ENCODE data around the gene NCOA7. TPM values are rescaled to one million over a fixed set of nuclear protein-coding genes. Genes with fewer than 3 reads are reported as not detected.

NCOA7 gene
- total RNA-seq, 1 experiment from 2014 or later, result 33.4 TPM

GRCh38 chr6:125814481-125814880, 23.7 kb downstream of the NCOA7 start:
- DNase-seq (ENCODE audit: low spot score), result no peak

DNA sequence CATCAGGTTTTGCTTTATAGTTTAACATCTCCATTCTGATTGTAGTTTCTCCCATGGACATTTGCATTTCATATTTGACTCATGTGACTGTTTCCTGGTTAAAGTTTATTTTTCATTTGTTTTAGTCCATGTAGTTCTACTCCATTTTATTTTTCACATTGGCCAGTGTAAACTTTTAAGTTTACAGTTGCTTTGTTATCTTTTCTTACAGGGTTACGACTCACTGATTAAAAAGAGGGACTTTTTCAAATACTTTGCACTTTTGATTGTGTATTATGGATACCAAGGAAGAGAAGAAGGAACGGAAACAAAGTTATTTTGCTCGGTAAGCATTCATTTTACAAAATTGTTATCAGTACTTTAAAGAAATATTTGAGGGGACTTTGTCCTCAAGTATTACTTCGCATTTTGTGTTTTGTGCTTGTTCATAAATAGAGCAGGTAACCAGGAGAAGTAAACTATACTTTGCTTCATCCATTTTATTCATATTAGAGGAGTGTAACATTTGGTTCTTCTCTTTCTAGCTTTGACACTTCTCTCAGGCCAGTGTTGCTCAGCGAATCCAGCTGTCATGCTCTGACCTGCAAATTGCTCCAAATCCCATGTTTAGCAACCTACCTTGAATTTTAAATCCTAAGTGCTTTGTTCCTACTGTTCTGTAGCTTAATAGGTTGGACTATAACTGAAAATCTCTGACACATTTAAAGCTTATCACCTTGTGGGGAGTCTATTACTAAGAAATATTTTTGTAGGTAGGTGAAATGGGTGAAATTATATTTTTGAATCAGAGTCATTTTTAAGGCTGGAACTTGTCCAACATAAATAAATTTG, 24.5 kb downstream of the NCOA7 start:
- DNase-seq (ENCODE audit: low spot score), result no peak

DNA sequence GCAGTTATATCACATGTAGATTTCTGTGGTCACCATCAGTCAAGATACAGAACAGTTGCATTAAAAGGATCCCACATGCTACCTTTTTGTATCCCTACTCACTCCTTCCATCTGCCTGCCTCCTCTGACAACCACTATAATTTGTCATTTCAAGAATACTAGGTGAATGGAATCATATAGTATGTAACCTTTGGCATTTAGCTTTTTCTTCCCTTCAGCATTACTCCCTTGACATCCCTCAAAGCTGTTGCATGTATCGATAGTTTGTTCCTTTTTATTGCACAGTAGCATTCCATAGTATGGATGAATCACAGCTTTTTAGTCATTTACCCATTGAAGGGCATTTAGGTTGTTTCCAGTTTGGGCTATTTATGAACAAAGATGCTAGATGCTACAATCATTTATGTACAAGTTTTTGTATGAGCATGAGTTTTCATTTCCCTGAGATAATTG, 26.1 kb downstream of the NCOA7 start:
- no peak for DNase-seq (ENCODE audit: low spot score)

DNA sequence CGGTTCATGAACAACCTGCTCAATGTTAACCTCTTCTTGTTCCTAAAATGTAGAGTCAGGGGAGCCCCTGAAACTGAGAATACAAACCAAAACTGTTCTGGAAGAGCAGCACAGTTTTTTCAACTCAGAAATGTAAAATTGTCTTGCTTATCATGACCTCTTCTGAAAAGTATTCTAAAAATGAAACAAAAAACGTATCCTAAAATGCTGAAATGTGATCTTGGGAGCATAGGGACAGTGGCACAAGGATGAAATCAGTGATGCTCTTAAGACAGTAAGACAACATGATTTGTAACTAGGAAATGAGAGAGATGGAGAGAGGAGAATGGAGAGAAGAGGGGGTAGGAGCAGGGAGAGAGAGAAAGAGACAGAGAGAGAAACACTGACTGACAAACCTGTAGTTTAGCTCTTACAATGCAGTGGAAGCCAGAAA, 27.5 kb downstream of the NCOA7 start:
- no peak for DNase-seq (ENCODE audit: low spot score)

DNA sequence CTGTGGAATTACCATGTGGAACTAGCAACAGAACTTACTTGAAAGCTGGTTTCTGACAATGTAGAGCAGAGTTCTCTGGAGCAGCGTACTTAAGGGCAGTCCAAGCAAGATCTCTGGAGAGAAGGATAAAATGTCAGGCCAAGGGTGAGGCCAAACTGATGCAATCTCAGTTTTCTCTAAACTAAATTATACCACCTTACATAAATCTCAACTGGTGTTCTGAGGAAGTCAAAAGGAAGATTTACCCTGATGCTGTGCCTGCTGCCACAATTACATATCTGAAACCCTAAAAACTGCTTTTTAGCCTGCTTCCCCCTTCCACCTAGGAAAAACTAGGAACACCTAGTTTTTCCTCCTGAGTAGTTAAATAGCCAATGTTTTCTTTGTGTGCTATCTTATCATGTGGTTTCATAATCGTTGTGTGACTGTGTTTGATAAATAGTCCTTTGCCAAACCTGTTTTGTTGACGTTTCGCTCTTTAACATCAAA, 28.1 kb downstream of the NCOA7 start:
- DNase-seq (ENCODE audit: low spot score), result no peak

- DNase-seq (ENCODE audit: low spot score), result no peak
Measured at GRCh38 chr6:125819535-125820326, 29.0 kb downstream of the NCOA7 start.

GRCh38 chr6:125821825-125822281, 31.1 kb downstream of the NCOA7 start:
- no peak for DNase-seq (ENCODE audit: low spot score)

DNA sequence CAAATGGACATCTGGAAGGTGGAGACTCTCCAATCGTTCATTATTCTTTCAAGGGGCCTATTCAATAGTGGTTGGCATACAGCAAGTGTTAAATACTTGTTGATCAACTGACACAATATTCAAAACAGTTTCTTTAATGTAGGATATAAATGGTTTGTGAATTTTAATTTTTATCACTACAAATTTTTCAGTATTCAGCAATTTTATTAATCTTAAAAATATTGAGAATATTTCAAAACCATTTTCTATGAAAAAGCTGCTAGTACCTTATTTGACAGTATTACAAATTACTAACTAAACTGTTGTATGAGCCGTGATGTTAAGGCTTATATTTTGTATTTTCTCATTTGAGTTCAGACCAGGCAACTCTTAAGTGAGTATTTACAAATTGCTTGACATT, 32.4 kb downstream of the NCOA7 start:
- no peak for DNase-seq (ENCODE audit: low spot score)

- no peak for DNase-seq (ENCODE audit: low spot score)
Measured at GRCh38 chr6:125824946-125825771, 34.4 kb downstream of the NCOA7 start.

- DNase-seq (ENCODE audit: low spot score), result no peak
Measured at GRCh38 chr6:125826695-125827463, 36.1 kb downstream of the NCOA7 start.

DNA sequence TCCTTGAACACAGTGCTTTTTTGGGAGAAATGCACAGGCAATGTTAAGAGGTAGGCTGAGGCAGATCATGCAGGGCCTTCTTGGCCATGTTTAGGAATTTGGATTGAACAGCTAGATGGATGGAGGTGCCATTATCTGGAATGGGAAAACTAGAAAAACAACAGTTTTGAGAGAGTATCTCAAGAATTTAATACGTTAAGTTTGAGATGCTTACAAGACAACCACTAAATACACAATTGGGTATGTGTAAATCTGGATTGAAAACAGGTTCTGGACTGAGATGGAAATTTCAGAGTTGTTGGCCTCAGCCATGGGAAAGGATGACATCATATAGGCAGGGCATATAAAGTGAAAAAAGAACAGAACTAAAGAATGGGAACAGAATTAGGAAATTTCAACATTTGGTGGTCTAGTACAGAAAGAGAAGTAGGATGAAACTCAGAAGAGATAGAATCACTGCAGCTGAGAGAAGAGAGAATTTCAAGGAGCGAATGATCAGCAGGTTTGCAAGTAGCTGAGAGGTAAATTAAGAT, 37.1 kb downstream of the NCOA7 start:
- no peak for DNase-seq (ENCODE audit: low spot score)

DNA sequence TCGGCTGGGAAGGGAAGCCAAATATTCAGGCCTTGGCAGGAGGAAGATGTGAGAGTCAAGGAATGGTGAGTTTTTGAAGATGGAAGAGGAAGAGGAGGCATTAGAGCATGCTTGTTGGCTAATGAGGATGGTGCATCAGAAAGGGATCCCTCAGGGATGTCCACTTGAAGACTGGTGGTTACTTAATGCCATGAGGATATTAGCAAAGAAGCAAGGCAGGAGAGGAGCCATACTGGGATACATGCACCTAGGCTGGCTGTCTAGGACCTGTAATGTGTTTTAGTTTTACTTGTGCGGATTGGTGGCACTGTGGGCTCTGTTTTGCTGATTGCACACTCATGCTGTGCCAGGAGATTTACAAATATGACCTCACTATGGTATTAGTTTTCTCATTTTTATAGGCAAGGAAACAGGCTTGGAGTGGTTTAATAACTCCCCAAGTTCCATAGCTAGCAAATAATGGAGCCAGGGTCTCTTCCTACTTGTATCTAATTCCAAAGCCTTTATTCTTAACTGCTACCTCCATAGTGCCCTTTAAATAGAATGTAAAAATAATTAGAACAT, 37.8 kb downstream of the NCOA7 start:
- no peak for DNase-seq (ENCODE audit: low spot score)

DNA sequence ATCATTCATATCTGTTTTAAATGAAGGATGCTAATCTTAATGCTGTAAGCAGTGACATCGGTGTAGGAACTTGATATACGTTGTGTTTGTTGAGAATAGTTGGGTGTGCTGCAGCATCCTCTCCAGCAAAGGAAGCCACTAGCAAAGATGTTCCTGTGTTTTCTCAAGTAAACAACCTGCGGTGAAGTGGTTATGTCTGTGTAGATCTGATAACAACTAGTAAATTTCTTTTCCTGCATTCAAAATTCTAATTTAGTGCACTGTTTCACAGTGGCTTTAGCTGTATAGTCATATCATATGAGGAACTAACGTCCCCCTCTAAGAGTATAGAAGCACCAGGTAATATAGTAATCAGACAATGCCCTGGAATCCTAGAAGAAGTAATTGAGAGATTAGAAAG, 38.7 kb downstream of the NCOA7 start:
- DNase-seq (ENCODE audit: low spot score), result no peak

- no peak for DNase-seq (ENCODE audit: low spot score)
Measured at GRCh38 chr6:125831659-125832058, 40.9 kb downstream of the NCOA7 start.

DNA sequence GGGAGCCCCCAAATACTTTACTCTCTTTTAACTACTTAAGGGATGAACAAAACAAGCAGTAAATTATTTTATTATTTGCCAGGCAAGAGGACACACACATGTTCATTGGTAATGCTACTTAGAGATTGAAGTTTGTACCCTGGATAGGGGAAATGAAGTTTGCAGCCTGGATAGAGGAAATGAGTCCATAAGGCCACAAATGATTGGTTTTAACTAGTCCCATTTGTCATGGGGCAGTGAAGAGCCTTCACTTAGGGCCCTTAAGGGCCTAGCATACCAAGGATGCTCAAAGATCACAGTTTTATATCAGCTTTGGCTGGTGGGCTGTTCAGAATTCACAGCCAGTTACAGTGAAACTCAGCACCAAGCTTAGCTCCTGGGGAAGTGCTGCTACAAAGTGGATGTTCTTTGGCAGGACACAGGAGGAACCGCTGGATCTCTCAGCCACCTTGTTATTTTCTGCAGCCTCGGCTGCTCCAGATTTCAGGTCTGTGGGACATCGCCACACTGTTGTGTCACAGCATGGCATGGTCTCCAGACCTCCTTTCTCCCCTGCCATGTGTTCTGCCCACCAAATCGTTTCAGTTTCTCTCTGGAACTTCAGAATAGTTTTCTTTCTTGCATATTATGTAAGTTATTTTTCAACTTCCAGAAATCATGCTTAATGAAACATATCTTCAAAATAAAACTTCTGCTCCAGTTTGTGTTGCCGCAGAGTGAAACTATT, 41.8 kb downstream of the NCOA7 start:
- DNase-seq (ENCODE audit: low spot score), result no peak

DNA sequence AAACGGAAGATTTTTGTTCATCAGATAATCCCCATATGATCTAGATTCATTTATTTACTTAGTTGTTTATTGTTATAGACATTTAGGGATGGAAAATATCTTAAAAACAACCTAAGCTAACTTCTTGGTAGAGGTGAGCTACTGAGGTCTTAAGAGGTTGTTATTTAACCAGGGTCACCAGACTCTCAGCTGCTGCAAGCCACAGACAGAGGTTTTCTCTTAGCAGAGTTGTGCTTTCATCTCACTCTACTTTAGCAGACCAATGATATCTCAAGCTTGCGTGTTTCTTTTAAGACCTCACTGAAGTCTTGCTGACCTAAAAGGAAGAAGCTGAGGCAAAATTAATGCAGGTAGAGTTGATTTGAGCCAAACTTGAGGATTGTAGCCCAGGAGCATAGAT, 43.6 kb downstream of the NCOA7 start:
- DNase-seq (ENCODE audit: low spot score), result no peak

DNA sequence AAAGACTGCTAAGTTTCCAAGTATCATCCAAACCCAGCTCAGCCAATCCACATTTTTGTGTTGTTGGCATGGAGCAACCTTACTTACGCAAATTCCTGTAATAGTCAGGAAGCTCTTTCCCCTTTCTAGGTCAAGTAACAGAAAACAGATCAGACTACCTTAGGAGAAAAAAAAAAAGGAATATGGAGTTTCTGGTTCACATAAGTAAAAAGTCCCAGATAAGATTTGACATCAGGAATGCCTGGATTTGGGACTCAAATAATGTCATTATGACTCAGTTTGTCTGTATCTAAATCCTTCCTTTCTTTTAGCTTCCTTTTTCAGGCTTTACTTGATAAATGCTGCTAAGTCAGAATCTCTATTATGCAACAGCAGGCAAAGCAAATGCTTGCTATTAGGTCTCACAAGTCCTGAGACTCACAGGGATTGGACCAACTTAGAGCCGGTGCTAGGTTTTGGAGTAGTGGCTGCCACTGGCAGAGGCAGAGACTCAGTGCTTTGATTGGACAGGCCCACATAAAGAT, 44.5 kb downstream of the NCOA7 start:
- no peak for DNase-seq (ENCODE audit: low spot score)

DNA sequence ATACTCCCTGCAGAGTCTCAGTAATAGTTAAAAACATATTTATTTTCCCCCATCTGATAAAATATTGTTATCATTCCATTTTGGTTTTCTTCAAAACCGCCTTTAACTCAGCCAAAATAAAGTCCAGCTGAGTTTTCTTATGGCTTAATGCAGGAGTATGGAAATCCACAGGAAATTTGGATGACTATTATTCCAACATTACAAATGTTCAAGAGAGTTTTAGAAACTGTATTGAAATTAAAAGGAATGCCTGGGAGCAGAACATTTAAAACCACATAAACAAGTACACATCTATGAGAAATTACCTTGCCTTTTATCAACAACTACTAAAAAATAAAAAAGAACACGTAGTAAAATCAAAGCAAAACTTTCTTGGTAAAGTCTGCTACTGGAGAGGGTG, 45.7 kb downstream of the NCOA7 start:
- DNase-seq (ENCODE audit: low spot score), result no peak

DNA sequence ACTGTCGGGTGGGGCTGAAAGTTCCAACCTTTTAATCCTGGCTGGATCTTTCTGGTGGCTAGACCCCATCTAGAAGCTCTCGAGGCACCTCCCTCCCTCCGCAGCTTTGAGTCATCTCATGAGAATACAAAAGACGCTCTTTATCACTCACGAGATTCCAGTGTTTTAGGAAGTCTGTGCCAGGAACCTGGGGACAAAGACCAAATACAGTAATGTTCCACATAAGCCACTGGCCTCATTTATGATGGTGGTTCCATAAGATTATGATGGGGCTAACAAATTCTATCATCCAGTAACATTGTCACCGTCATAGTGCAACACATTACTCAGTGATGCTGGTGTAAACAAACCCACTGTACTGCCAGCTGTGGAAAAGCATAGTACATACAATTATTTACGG, 48.7 kb downstream of the NCOA7 start:
- DNase-seq (ENCODE audit: low spot score), result peak; percentile 30

All from H4 (cell line).